ENCODE measurements around the gene TREH. TPM values are rescaled to one million over a fixed set of nuclear protein-coding genes. Genes with fewer than 3 reads are reported as not detected.

The TREH gene
- polyA plus RNA-seq, 1 of the 3 experiments (the other 2 are of a cell fraction): not detected

- no peak for TF ChIP-seq REST (IDR thresholded peaks at IDR 0.05; ENCODE audit: low read depth, low read length)
- no peak for TF ChIP-seq MEF2A (IDR thresholded peaks at IDR 0.05; ENCODE audit: borderline replicate concordance, low read depth)
Measured at GRCh38 chr11:118699506-118700220, 20.2 kb upstream of the TREH start (continued).

GRCh38 chr11:118697346-118697745, 17.9 kb upstream of the TREH start:
- H3K4me1 ChIP-seq (ENCODE audit: control insufficient read depth in 1 of 2, insufficient read depth in 2 of 2, low read depth in 1 of 2, low read length in 1 of 2): no peaks in the 10 kb centered on the region; a peak in 1 of 4 replicates
- H3K9me3 ChIP-seq: no peaks in the 10 kb centered on the region
- no peaks in the 10 kb centered on the region for H3K9me2 ChIP-seq
- no peak overlapping the region for H2AFZ ChIP-seq (ENCODE audit: low read depth)
- H3F3A ChIP-seq (replicated peaks; ENCODE audit: insufficient read depth): no peaks in the 10 kb centered on the region
- WGBS (ENCODE audit: low lambda C conversion rate): 93% methylated on average over 7 of the region's 8 CpGs
- DNase-seq: no peak
- H3K27me3 ChIP-seq (ENCODE audit: insufficient read depth): no peaks in the 10 kb centered on the region
- no peak overlapping the region for H3K9ac ChIP-seq
- no peak for TF ChIP-seq EZH2phosphoT487 (IDR thresholded peaks at IDR 0.05; ENCODE audit: borderline replicate concordance, low read depth)
- no peak for TF ChIP-seq NRF1 (IDR thresholded peaks at IDR 0.05; ENCODE audit: low read depth, low read length)
- no peak for TF ChIP-seq EP300 (IDR thresholded peaks at IDR 0.05; ENCODE audit: borderline replicate concordance in 1 of 2, low read depth in 1 of 2, low read length in 1 of 2)
- no peak for TF ChIP-seq ELF1 (IDR thresholded peaks at IDR 0.05)
- no peak for TF ChIP-seq MEF2A (IDR thresholded peaks at IDR 0.05; ENCODE audit: borderline replicate concordance, low read depth)
- TF ChIP-seq SMC3 (IDR thresholded peaks at IDR 0.05; ENCODE audit: low read depth, low read length): no peak
- no peak for TF ChIP-seq TAF1 (IDR thresholded peaks at IDR 0.05; ENCODE audit: borderline replicate concordance, low read depth, low read length)
- no peak for TF ChIP-seq TCF12 (IDR thresholded peaks at IDR 0.05)
- no peak for TF ChIP-seq YY1 (IDR thresholded peaks at IDR 0.05; ENCODE audit: low read depth)
- TF ChIP-seq RFX5 (IDR thresholded peaks at IDR 0.05; ENCODE audit: low read length): no peak
- H4K20me1 ChIP-seq (ENCODE audit: insufficient read depth): no peaks in the 10 kb centered on the region
- POLR2A ChIA-PET: no interaction called here
- H3K79me2 ChIP-seq (ENCODE audit: insufficient read depth): no peaks in the 10 kb centered on the region
- CTCF ChIA-PET: no interaction called here
- no peaks in the 10 kb centered on the region for H3K36me3 ChIP-seq (replicated peaks in 1 of 2; ENCODE audit: control insufficient read depth in 1 of 2, insufficient read depth in 2 of 2, low read length in 1 of 2)
- no peak overlapping the region for H3K4me2 ChIP-seq
- no peak overlapping the region for H3K4me3 ChIP-seq (ENCODE audit: low read depth in 2 of 2, low read length in 1 of 2)
- no peak overlapping the region for H3K27ac ChIP-seq (ENCODE audit: low read depth in 2 of 2, low read length in 1 of 2)

GRCh38 chr11:118696673-118697226, 17.3 kb upstream of the TREH start:
- no peaks in the 10 kb centered on the region for H3K9me2 ChIP-seq
- 90% methylated on average over 7 of the region's 7 CpGs for WGBS (ENCODE audit: low lambda C conversion rate)
- TF ChIP-seq MAX (IDR thresholded peaks at IDR 0.05; ENCODE audit: low read depth): no peak
- no peak for TF ChIP-seq EP300 (IDR thresholded peaks at IDR 0.05; ENCODE audit: borderline replicate concordance in 1 of 2, low read depth in 1 of 2, low read length in 1 of 2)
- TF ChIP-seq PBX3 (IDR thresholded peaks at IDR 0.05): no peak
- no peak for TF ChIP-seq POLR2AphosphoS5 (IDR thresholded peaks at IDR 0.05; ENCODE audit: low read depth, low read length)
- TF ChIP-seq REST (IDR thresholded peaks at IDR 0.05; ENCODE audit: low read depth, low read length): no peak
- no peak for TF ChIP-seq TCF12 (IDR thresholded peaks at IDR 0.05)
- TF ChIP-seq RAD21 (IDR thresholded peaks at IDR 0.05; ENCODE audit: low read length): no peak
- TF ChIP-seq JUND (IDR thresholded peaks at IDR 0.05): no peak
- no peak for TF ChIP-seq CHD2 (IDR thresholded peaks at IDR 0.05; ENCODE audit: low read length, partially characterized antibody)
- H3F3A ChIP-seq (replicated peaks; ENCODE audit: insufficient read depth): no peaks in the 10 kb centered on the region
- no peak overlapping the region for H3K27ac ChIP-seq (ENCODE audit: low read depth in 2 of 2, low read length in 1 of 2)
- no peak overlapping the region for H3K4me2 ChIP-seq
- H4K20me1 ChIP-seq (ENCODE audit: insufficient read depth): no peaks in the 10 kb centered on the region
- no peak for DNase-seq
- H3K9ac ChIP-seq: no peak overlapping the region
- no peaks in the 10 kb centered on the region for H3K27me3 ChIP-seq (ENCODE audit: insufficient read depth)
- no peaks in the 10 kb centered on the region for H3K79me2 ChIP-seq (ENCODE audit: insufficient read depth)
- H3K4me3 ChIP-seq (ENCODE audit: low read depth in 2 of 2, low read length in 1 of 2): no peak overlapping the region
- POLR2A ChIA-PET: no interaction called here
- CTCF ChIA-PET: no interaction called here
- no peaks in the 10 kb centered on the region for H3K9me3 ChIP-seq
- peaks cover 4% of the 10 kb centered on the region in 2 experiments; a peak in 2 of 4 replicates for H3K4me1 ChIP-seq (ENCODE audit: control insufficient read depth in 1 of 2, insufficient read depth in 2 of 2, low read depth in 1 of 2, low read length in 1 of 2)
- H2AFZ ChIP-seq (ENCODE audit: low read depth): no peak overlapping the region
- H3K36me3 ChIP-seq (replicated peaks in 1 of 2; ENCODE audit: control insufficient read depth in 1 of 2, insufficient read depth in 2 of 2, low read length in 1 of 2): no peaks in the 10 kb centered on the region

Measured in SK-N-SH (cell line).